Measurements from ENCODE around the gene PIF1. TPM values are rescaled to one million over a fixed set of nuclear protein-coding genes. Genes with fewer than 3 reads are reported as not detected.

PIF1 gene
- total RNA-seq, 4 donors from 2014 or later = 0.39 to 2.4 (median 1.1) TPM; not detected in 1

GRCh38 chr15:64792282-64792681 is 33.2 kb downstream of the PIF1 start:
- no peaks in the 10 kb centered on the region for H3K36me3 ChIP-seq
- 79 to 82% methylated on average over 3 of the region's 3 CpGs for WGBS, 2 donors
- no peaks in the 10 kb centered on the region for H3K27me3 ChIP-seq
- TF ChIP-seq POLR2A (IDR thresholded peaks at IDR 0.05) = no peak
- no peak for TF ChIP-seq EP300 (IDR thresholded peaks at IDR 0.05)
- no peak for TF ChIP-seq CTCF (IDR thresholded peaks at IDR 0.05)
- H3K4me3 ChIP-seq = no peak overlapping the region
- DNase-seq (ENCODE audit: low spot score in 2 of 2) = no peak
- H3K9me3 ChIP-seq = no peaks in the 10 kb centered on the region
- no peaks in the 10 kb centered on the region for H3K4me1 ChIP-seq
- no peak overlapping the region for H3K27ac ChIP-seq

GRCh38 chr15:64791401-64791800 is 34.0 kb downstream of the PIF1 start:
- no peak for TF ChIP-seq POLR2A (IDR thresholded peaks at IDR 0.05)
- TF ChIP-seq EP300 (IDR thresholded peaks at IDR 0.05) = no peak
- TF ChIP-seq CTCF (IDR thresholded peaks at IDR 0.05) = no peak
- no peaks in the 10 kb centered on the region for H3K4me1 ChIP-seq
- no peak overlapping the region for H3K4me3 ChIP-seq
- whole genome bisulfite sequencing, 2 donors = 38 to 42% methylated on average over 4 of the region's 4 CpGs
- H3K9me3 ChIP-seq = no peaks in the 10 kb centered on the region
- H3K27me3 ChIP-seq = no peaks in the 10 kb centered on the region
- no peak for DNase-seq (ENCODE audit: low spot score in 2 of 2)
- H3K27ac ChIP-seq = no peak overlapping the region
- no peaks in the 10 kb centered on the region for H3K36me3 ChIP-seq

GRCh38 chr15:64783796-64784195 is 41.7 kb downstream of the PIF1 start:
- WGBS, 2 donors = 82 to 89% methylated on average over 4 of the region's 4 CpGs
- TF ChIP-seq POLR2A (IDR thresholded peaks at IDR 0.05) (no peak), CTCF (IDR thresholded peaks at IDR 0.05) (no peak), EP300 (IDR thresholded peaks at IDR 0.05) (no peak)
- no peaks in the 10 kb centered on the region for H3K9me3 ChIP-seq
- no peaks in the 10 kb centered on the region for H3K27me3 ChIP-seq
- H3K27ac ChIP-seq = no peak overlapping the region
- no peak overlapping the region for H3K4me3 ChIP-seq
- no peaks in the 10 kb centered on the region for H3K36me3 ChIP-seq
- no peaks in the 10 kb centered on the region for H3K4me1 ChIP-seq
- no peak for DNase-seq (ENCODE audit: low spot score in 2 of 2)

- TF ChIP-seq POLR2A (IDR thresholded peaks at IDR 0.05) = no peak
- TF ChIP-seq CTCF (IDR thresholded peaks at IDR 0.05) = no peak
- no peak for TF ChIP-seq EP300 (IDR thresholded peaks at IDR 0.05)
- Histone ChIP-seq H3K36me3 (no peaks in the 10 kb centered on the region), H3K4me1 (no peaks in the 10 kb centered on the region), H3K27me3 (no peaks in the 10 kb centered on the region), H3K27ac (peak overlapping the region in 1 of 4 donors; percentile 55), H3K9me3 (no peaks in the 10 kb centered on the region), H3K4me3 (no peak overlapping the region)
- no peak for DNase-seq (ENCODE audit: low spot score in 2 of 2)
- 67 to 69% methylated on average over 5 of the region's 5 CpGs for WGBS, 2 donors
These were observed 42.7 kb downstream of the PIF1 start for GRCh38 chr15:64782751-64783150.

GRCh38 chr15:64781299-64781698 is 44.1 kb downstream of the PIF1 start:
- no peaks in the 10 kb centered on the region for H3K9me3 ChIP-seq
- peaks cover 0 to 8% (median 0%) of the 10 kb centered on the region in 4 donors for H3K4me1 ChIP-seq
- no peak for DNase-seq (ENCODE audit: low spot score in 2 of 2)
- TF ChIP-seq EP300 (IDR thresholded peaks at IDR 0.05) = no peak
- no peak for TF ChIP-seq CTCF (IDR thresholded peaks at IDR 0.05)
- TF ChIP-seq POLR2A (IDR thresholded peaks at IDR 0.05) = no peak
- peaks cover 0 to 5% of the 10 kb centered on the region in 2 donors for H3K27me3 ChIP-seq
- WGBS, 2 donors = 90 to 91% methylated on average over 6 of the region's 6 CpGs
- no peaks in the 10 kb centered on the region for H3K36me3 ChIP-seq
- no peak overlapping the region for H3K4me3 ChIP-seq
- no peak overlapping the region for H3K27ac ChIP-seq
